Occipital lobe (tissue), 2 donors: Measurements from ENCODE around the gene LTB4R2. TPM values are rescaled to one million over a fixed set of nuclear protein-coding genes. Genes with fewer than 3 reads are reported as not detected.
"Not testable (repeated sequence)": the region's sequence is repeated elsewhere in the genome, so short reads cannot be mapped to it uniquely, and the experiment has no call there.

Experiments used
- DNase-seq: peaks from one replicate; lab custom pipeline; 2025; lab: John Stamatoyannopoulos, UW
- total RNA-seq: library from RNA; depleted of rRNA; stranded (reverse); fragments of >200 nt; gene quantifications from one replicate; pipeline ENCODE4 v1.2.3, GENCODE V29; 2014

Gene LTB4R2
- total RNA-seq, 1 donor from 2014 or later, result 1.4 TPM

GRCh38 chr14:24317141-24317928 lies 7.4 kb downstream of the LTB4R2 start:
- no peak for DNase-seq

GRCh38 chr14:24321212-24321975 lies 11.5 kb downstream of the LTB4R2 start:
- no peak for DNase-seq

- DNase-seq, result no peak
Measured at GRCh38 chr14:24322672-24323071, 12.7 kb downstream of the LTB4R2 start.

GRCh38 chr14:24323341-24323740 lies 13.4 kb downstream of the LTB4R2 start:
- no peak for DNase-seq

GRCh38 chr14:24324024-24324423 lies 14.1 kb downstream of the LTB4R2 start:
- DNase-seq, result no peak

GRCh38 chr14:24325041-24325530 lies 15.1 kb downstream of the LTB4R2 start:
- no peak for DNase-seq

GRCh38 chr14:24325963-24326362 lies 16.0 kb downstream of the LTB4R2 start:
- no peak for DNase-seq

GRCh38 chr14:24327303-24327702 lies 17.4 kb downstream of the LTB4R2 start:
- no peak for DNase-seq

GRCh38 chr14:24327914-24328313 lies 18.0 kb downstream of the LTB4R2 start:
- DNase-seq, result not testable (repeated sequence)

- no peak for DNase-seq
Measured at GRCh38 chr14:24329073-24329663, 19.2 kb downstream of the LTB4R2 start.

GRCh38 chr14:24329736-24330135 lies 19.8 kb downstream of the LTB4R2 start:
- no peak for DNase-seq

GRCh38 chr14:24330973-24331674 lies 21.2 kb downstream of the LTB4R2 start:
- no peak for DNase-seq

GRCh38 chr14:24331731-24332267 lies 21.9 kb downstream of the LTB4R2 start:
- DNase-seq, result no peak

- DNase-seq, result no peak
Measured at GRCh38 chr14:24332268-24332993, 22.5 kb downstream of the LTB4R2 start.

- no peak for DNase-seq
Measured at GRCh38 chr14:24334431-24335291, 24.7 kb downstream of the LTB4R2 start, which contains the start of gene ADCY4. Gene ADCY4, minus strand, starts transcription at chr14:24335071. Its CDS starts 419 bp downstream, at chr14:24334652.

- DNase-seq, result no peak
Measured at GRCh38 chr14:24335461-24336171, 25.7 kb downstream of the LTB4R2 start.

- no peak for DNase-seq
Measured at GRCh38 chr14:24337144-24337823, 27.3 kb downstream of the LTB4R2 start.

- no peak for DNase-seq
Measured at GRCh38 chr14:24337824-24338175, 27.9 kb downstream of the LTB4R2 start.
